Cardiac fibroblast (primary cell): Measurements from ENCODE around the gene INPP5A.

Source experiments
- DNase-seq, 2 donors: peaks; one replicate each; pipeline versions ENCODE4 v3.0.0 to v3.0.0-alpha.2; 2010; ENCODE audit warnings: low read depth in 2 of 2
- H3K4me3 ChIP-seq, 2 donors: replicated peaks in 1 of 2; 1 replicate in 1 of 2; 2 replicates in 1 of 2; pipeline ENCODE4 v1.5.1; 2011; ENCODE audit warnings: low read depth in 2 of 2, low read length in 2 of 2, mild to moderate bottlenecking in 2 of 2, moderate library complexity in 1 of 2
- CTCF ChIP-seq: IDR thresholded peaks from one replicate; pipeline ENCODE4 v1.5.1; 2011; ENCODE audit warnings: low read depth, mild to moderate bottlenecking, low read length, inconsistent platforms

The INPP5A gene

DNA sequence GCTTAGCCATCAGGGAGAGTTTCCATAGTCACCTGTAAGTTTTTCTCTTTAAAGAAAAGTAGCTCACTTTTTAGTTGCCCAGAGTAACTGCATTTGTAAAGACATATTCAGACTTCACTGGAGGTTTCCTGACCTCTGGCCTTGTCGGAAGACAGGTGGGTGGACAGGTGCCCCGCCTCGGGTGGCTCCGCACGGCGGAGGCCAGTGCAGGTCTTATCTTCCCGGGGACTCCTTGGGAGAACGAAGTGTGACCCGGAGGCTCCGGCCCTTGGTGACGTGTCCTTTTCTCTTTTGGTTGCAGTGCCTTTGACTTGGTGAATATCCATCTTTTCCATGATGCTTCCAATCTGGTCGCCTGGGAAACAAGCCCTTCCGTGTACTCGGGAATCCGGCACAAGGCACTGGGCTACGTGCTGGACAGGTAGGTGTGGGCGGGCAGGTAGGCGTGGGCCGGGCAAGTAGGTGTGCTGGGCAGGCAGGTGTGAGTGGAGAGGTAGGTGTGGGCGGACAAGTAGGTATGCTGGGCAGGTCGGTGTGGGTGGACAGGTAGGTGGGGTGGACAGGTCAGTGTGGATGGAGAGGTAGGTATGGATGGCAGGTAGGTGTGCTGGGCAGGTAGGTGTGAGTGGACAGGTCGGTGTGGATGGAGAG, 172.6 kb downstream of the INPP5A start:
- H3K4me3 ChIP-seq = no peak overlapping the region
- TF ChIP-seq CTCF = no peak
- DNase-seq = no peak

DNA sequence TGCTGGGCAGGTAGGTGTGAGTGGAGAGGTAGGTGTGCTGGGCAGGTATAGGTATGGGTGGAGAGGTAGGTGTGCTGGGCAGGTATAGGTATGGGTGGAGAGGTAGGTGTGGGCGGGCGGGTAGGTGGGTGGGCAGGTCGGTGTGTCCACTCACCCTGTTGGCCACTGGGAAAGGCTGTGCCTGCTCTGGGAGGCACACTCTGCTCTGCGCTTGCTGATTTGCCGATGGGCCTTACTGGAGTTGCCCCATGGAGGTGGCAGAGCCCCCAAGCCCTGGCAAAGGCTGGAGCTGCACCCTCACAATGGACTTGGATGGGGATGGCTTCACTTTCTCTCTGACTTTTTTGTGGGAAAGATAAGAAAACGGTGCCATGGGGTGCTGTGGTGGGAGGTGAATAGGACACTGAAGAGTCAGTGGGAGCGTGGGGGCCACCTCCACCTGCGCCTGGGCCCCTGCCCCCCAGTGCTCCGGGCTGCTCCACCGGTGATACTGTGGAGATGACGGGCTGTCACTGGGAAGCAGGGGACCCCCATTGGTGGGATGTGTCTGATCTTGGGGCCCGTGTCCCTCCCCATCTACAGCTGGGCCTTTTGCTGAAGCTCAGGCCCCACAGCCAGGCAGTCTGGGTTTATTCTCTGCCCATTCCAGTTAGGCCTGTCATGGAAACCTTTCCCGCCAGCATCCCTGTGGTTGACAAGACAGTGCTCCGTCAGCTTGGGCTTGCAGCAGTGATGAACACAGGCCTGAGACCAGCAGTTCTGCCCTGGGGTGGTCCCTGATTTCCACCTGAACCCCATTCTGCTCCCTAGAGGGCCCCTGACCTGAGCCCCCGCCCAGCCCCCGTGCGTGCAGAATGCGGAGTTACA, 173.4 kb downstream of the INPP5A start:
- no peak for TF ChIP-seq CTCF
- H3K4me3 ChIP-seq = no peak overlapping the region
- DNase-seq = no peak

DNA sequence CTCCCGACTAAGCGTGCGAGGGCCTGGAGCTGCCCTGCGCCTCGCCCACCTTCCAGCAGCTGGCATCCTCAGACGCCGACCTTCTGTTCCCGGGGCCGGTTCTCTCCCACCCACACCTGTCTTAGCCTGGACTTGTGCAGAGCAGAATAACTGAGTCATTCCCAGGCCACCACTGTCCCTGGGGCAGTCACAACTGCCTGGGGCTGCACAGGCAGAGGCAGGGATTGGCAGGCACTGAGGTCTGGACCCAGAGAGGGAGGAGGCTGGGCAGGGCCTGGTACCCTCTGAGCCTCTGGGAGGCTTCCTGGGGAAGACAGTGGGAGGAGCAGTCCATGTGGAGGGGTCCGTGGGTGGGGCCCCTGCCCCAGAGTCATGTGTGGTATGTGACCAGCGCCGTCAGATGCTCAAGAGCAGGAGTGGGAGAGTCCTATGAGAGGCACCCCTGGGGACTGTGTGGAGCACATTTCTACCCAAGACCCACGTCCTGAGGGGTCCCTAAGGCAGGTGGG, 174.1 kb downstream of the INPP5A start:
- TF ChIP-seq CTCF = no peak
- DNase-seq = no peak
- no peak overlapping the region for H3K4me3 ChIP-seq

DNA sequence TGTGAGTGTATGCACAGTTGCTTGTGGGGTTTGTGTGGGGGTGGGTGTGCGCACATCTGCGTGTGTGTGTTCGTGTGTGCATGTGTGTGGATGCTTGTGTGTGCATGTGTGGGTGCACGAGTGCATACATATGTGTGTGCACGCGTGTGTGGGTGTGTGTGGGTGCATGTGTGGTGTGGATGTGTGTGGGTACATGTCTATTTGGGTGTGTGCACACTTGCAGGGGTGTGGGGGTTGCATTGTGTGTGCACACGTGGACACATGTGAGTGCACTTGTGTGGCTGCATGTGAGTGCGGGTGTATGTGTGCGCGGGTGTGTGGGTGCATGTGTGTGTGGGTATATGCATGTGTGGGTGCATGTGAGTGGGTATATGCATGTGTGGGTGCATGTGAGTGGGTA, 174.7 kb downstream of the INPP5A start:
- no peak for TF ChIP-seq CTCF
- no peak for DNase-seq
- no peak overlapping the region for H3K4me3 ChIP-seq

GRCh38 chr10:132712743-132713142, 175.2 kb downstream of the INPP5A start:
- no peak for TF ChIP-seq CTCF
- DNase-seq = no peak
- H3K4me3 ChIP-seq = no peak overlapping the region

- TF ChIP-seq CTCF = no peak
- no peak overlapping the region for H3K4me3 ChIP-seq
- no peak for DNase-seq
Observed at GRCh38 chr10:132713421-132714095, 176.0 kb downstream of the INPP5A start.
